Psoas muscle (tissue), 8 donors: ENCODE measurements around the gene AVPI1. TPM values are rescaled to one million over a fixed set of nuclear protein-coding genes. Genes with fewer than 3 reads are reported as not detected.
"Not testable (repeated sequence)": the region's sequence is repeated elsewhere in the genome, so short reads cannot be mapped to it uniquely, and the experiment has no call there.

Source experiments
- ATAC-seq, 4 donors: fragments of 200-7000 bp; cut with Tn5 transposase; one replicate each; pipeline ENCODE4 v1.9.1; 2020; ENCODE audit warnings: moderate library complexity in 3 of 4, mild to moderate bottlenecking in 2 of 4
- DNase-seq, 2 donors: peaks; one replicate each; pipeline ENCODE4 v3.0.0-alpha.2; 2020
- H3K27ac ChIP-seq: fragments of 200-600 bp; one replicate; pipeline ENCODE4 v1.8.0; 2022
- H3K27me3 ChIP-seq, 3 donors: fragments of 200-600 bp in 1 of 3; one replicate each; pipeline versions ENCODE4 v1.6.1 to v1.8.0; 2013 to 2022; ENCODE audit warnings: low read length in 2 of 3, mild to moderate bottlenecking in 2 of 3, moderate library complexity in 1 of 3; ENCODE audit not compliant: insufficient read depth in 3 of 3
- H3K36me3 ChIP-seq, 2 donors: fragments of 200-600 bp in 1 of 2; one replicate each; pipeline versions ENCODE4 v1.6.1 to v1.8.0; 2013 to 2022; ENCODE audit warnings: low read depth in 1 of 2, mild to moderate bottlenecking in 1 of 2, moderate library complexity in 1 of 2; ENCODE audit not compliant: insufficient read depth in 1 of 2
- H3K4me1 ChIP-seq: fragments of 200-600 bp; one replicate; pipeline ENCODE4 v1.8.0; 2022
- H3K4me3 ChIP-seq: fragments of 200-600 bp; one replicate; pipeline ENCODE4 v1.8.0; 2022; ENCODE audit warnings: mild to moderate bottlenecking
- H3K9me3 ChIP-seq: fragments of 200-600 bp; one replicate; pipeline ENCODE4 v1.8.0; 2022
- CTCF ChIP-seq: fragments of 200-600 bp; IDR thresholded peaks from one replicate; pipeline ENCODE4 v1.8.0; 2022; ENCODE audit warnings: antibody characterized with exemption
- WGBS, 3 donors: extraction: QIAGEN DNeasy Blood & Tissue Kit; methylation state at CpG; one replicate each; pipeline versions ENCODE4 v1.1.6 to v1.1.7; 2013; 5-methylcytosine and 5-hydroxymethylcytosine counted together
- intact Hi-C, 2 donors: fragments of 100-400 bp; cut with DNase I; formaldehyde crosslinking; loops; one replicate each; pipeline versions ENCODE4 v1.11.0 to v1.14.2; 2022
- polyA plus RNA-seq, 3 donors: library from polyadenylated mRNA; stranded (reverse); fragments of 200-250 nt; gene quantifications; one replicate each; pipeline ENCODE4 v1.2.3, GENCODE V29; 2013
- total RNA-seq, 4 donors: library from RNA; stranded (reverse); fragmentation: NEBNext Ultra II Directional in 2 of 4; extraction: Animal tissue kit (Norgen Biotek cat#: 25700) in 2 of 4; gene quantifications; one replicate each; pipeline versions ENCODE4 v1.2.1 to v1.2.4, GENCODE V29; 2021 to 2023
- donor health status: healthy with polysubstance abuse.
- donor health status: DM: no; HTN: no; CAD: no; lungs with moderate emphysema.
- donor health status: Bipolar disorder and iron deficiency.
- donor health status: healthy.
- donor health status: DM: yes; HTN: yes; CAD: no.
- donor health status: DM: no; HTN: no; CAD: no.
- donor health status: DM: no; HTN: no; CAD: no.
- donor health status: DM: yes; HTN: yes; CAD: no.

The AVPI1 gene
- total and polyA plus RNA-seq, 7 donors, result 3.6 to 56.9 (median 5.6) TPM

GRCh38 chr10:97704341-97704740 is 17.3 kb upstream of the AVPI1 start:
- 56 to 66% (median 66%) methylated on average over 1 of the region's 1 CpG for WGBS, 3 donors
- no peaks in the 10 kb centered on the region for H3K36me3 ChIP-seq
- intact Hi-C loops, result no loop called here
- no peak overlapping the region for H3K4me3 ChIP-seq
- H3K27me3 ChIP-seq, result no peaks in the 10 kb centered on the region
- TF ChIP-seq CTCF, result no peak
- H3K4me1 ChIP-seq, result no peaks in the 10 kb centered on the region
- ATAC-seq (no peak), DNase-seq (no peak)
- H3K9me3 ChIP-seq, result no peaks in the 10 kb centered on the region
- no peak overlapping the region for H3K27ac ChIP-seq

GRCh38 chr10:97703398-97704067 is 16.5 kb upstream of the AVPI1 start:
- intact Hi-C loops, result no loop called here
- WGBS, 3 donors, result 88 to 95% (median 92%) methylated on average over 7 of the region's 7 CpGs
- no peak for TF ChIP-seq CTCF
- no peaks in the 10 kb centered on the region for H3K4me1 ChIP-seq
- H3K9me3 ChIP-seq, result no peaks in the 10 kb centered on the region
- DNase-seq, result no peak
- H3K27me3 ChIP-seq, result no peaks in the 10 kb centered on the region
- H3K4me3 ChIP-seq, result no peak overlapping the region
- no peak overlapping the region for H3K27ac ChIP-seq
- H3K36me3 ChIP-seq, result no peaks in the 10 kb centered on the region
- ATAC-seq, result no peak

GRCh38 chr10:97701438-97702069 is 14.5 kb upstream of the AVPI1 start:
- Histone ChIP-seq H3K9me3 (no peaks in the 10 kb centered on the region), H3K4me1 (no peaks in the 10 kb centered on the region), H3K27ac (no peak overlapping the region), H3K36me3 (no peaks in the 10 kb centered on the region), H3K4me3 (no peak overlapping the region), H3K27me3 (no peaks in the 10 kb centered on the region)
- DNase-seq (no peak), ATAC-seq (peak; percentile 81 to 92 (median 90))
- 44 to 50% (median 45%) methylated on average over 12 of the region's 12 CpGs for WGBS, 3 donors
- intact Hi-C loops, result loop anchor here in 1 of 2 donors (2.0 kb wide), 1 partner anchor 29 kb away; no protein-coding TSS in a partner anchor
- peak; percentile 77 for TF ChIP-seq CTCF

- not testable (repeated sequence) for H3K9me3 ChIP-seq, H3K27ac ChIP-seq, H3K4me3 ChIP-seq, H3K27me3 ChIP-seq, DNase-seq, H3K4me1 ChIP-seq, H3K36me3 ChIP-seq, ATAC-seq
- intact Hi-C loops, result loop anchor here in 1 of 2 donors (5.0 kb wide), 1 partner anchor 34 kb away; no protein-coding TSS in a partner anchor
- 63 to 75% (median 69%) methylated on average over 11 of the region's 11 CpGs for WGBS, 3 donors
Observed at GRCh38 chr10:97698072-97698655, 11.1 kb upstream of the AVPI1 start.

- Histone ChIP-seq H3K27me3 (no peaks in the 10 kb centered on the region), H3K36me3 (no peaks in the 10 kb centered on the region), H3K4me1 (peaks cover 19% of the 10 kb centered on the region), H3K27ac (no peak overlapping the region), H3K9me3 (peaks cover 8% of the 10 kb centered on the region), H3K4me3 (no peak overlapping the region)
- WGBS, 3 donors, result 90 to 93% (median 90%) methylated on average over 3 of the region's 3 CpGs
- DNase-seq (no peak), ATAC-seq (no peak)
- TF ChIP-seq CTCF, result no peak
- intact Hi-C loops, result no loop called here
Observed at GRCh38 chr10:97690133-97690532, 3.1 kb upstream of the AVPI1 start.
